Skin of body (tissue), 2 donors: ENCODE data around the gene TMX3. TPM values are rescaled to one million over a fixed set of nuclear protein-coding genes. Genes with fewer than 3 reads are reported as not detected.

Experiments
- DNase-seq: peaks from one replicate; lab custom pipeline; 2025; lab: John Stamatoyannopoulos, UW
- total RNA-seq: library from RNA; depleted of rRNA; stranded (reverse); fragments of >200 nt; gene quantifications from one replicate; pipeline ENCODE4 v1.2.3, GENCODE V29; 2014

TMX3 gene, protein sequence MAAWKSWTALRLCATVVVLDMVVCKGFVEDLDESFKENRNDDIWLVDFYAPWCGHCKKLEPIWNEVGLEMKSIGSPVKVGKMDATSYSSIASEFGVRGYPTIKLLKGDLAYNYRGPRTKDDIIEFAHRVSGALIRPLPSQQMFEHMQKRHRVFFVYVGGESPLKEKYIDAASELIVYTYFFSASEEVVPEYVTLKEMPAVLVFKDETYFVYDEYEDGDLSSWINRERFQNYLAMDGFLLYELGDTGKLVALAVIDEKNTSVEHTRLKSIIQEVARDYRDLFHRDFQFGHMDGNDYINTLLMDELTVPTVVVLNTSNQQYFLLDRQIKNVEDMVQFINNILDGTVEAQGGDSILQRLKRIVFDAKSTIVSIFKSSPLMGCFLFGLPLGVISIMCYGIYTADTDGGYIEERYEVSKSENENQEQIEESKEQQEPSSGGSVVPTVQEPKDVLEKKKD
- total RNA-seq = 46.7 TPM

GRCh38 chr18:68714712-68715496 is at the start of gene TMX3:
TSS of gene TMX3 (minus strand) at chr18:68715108. CDS start at chr18:68714981, 127 bp downstream.
- DNase-seq = peak; percentile 82

DNA sequence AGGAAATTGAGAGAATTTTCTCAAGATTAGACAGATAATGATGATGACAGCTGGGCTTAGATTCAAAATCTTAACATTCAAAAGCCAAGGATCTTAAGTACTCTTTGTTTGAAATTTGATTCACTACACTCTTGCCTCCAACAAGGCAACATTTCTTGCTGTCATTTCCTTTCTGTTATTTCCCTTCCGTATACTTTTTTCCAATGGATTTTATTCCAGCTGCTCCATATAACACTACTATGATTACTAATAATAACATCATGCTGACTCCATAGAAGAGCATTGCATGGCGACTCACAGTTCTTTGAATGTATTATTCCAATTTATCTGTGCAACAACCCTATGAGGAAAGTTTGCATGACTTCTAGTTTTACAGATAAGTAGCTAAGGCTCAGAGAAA is 49.1 kb upstream of the TMX3 start:
- no peak for DNase-seq

- no peak for DNase-seq
Measured at GRCh38 chr18:68763083-68763482, 48.2 kb upstream of the TMX3 start.

DNA sequence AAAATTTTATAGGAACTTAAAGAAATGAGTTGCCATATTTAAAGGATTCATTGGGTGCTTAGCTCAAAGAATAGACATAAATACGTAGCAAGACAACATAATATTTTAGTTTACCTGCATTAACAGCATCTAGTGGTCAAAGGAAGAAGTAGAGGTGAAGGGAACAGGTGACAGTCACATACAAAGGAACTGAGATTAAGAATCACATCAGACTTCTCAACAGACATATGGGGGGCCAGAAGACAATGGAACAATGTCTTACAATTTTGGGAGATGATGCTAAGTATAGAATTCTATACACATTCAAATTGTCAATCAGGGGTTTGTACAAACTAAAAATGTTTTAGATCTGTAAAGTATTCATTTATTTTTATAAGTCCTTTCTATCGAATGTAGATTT is 44.4 kb upstream of the TMX3 start:
- no peak for DNase-seq

DNA sequence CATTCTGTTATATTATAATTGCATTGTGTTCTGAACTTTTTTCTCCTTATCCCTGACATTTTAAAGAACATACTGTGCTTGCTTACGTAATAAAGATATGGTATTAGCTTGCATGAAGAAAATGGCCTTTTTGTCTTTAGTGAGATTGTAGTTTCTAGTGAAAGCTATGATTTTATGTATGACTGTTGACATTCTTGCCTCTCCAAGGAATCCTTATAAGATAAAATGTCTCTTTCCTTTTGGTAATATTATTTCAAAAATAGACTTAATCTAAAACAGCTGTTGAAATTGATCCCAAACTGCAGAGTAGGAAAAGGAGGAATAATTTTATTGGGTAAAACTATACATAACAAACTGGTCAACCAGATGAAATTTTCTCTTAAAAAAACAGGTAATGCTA is 42.2 kb upstream of the TMX3 start:
- DNase-seq = peak; percentile 64

GRCh38 chr18:68742206-68742605 is 27.3 kb upstream of the TMX3 start:
- peak; percentile 83 for DNase-seq

- DNase-seq = no peak
Measured at GRCh38 chr18:68740966-68741365, 26.1 kb upstream of the TMX3 start.

DNA sequence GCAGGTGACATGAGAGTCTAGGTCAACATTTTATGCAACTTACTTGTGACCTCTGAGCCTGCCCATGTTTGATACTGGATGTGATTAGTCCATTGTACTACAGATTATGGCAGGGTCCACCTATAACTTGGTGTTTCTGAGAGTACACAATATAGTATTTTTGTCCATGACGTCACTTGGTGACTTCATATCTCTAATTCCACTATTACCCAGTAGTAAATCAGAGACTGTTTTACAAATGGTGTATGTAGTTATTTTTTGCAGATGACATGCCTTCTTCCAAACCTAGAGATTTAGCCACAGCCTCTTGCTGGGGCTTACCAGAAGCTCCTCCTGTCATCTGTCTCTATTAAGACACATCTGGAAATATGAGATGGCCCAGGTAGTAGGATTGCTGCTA is 24.6 kb upstream of the TMX3 start:
- no peak for DNase-seq

- no peak for DNase-seq
Measured at GRCh38 chr18:68738564-68738963, 23.7 kb upstream of the TMX3 start.

GRCh38 chr18:68735483-68736343 is 20.8 kb upstream of the TMX3 start:
- peak; percentile 52 for DNase-seq

DNA sequence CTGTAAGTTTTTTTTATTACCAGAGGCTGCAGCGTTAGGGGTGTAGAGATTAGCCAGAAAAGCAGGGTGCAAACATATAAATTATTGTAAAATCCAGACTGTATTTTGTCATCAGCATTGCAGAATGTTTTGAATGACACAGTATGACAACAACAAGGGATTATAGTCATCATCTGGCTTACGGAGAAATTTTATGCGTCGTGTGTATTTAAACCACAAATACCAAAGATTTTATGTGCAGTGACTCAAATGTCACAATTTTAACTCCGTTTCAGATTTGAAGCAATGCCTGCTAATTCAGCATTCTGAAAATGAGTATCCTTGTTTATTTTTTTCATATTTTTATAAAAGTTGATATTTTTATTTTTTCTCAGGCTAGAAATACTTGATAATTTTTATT is 19.4 kb upstream of the TMX3 start:
- DNase-seq = peak; percentile 15

DNA sequence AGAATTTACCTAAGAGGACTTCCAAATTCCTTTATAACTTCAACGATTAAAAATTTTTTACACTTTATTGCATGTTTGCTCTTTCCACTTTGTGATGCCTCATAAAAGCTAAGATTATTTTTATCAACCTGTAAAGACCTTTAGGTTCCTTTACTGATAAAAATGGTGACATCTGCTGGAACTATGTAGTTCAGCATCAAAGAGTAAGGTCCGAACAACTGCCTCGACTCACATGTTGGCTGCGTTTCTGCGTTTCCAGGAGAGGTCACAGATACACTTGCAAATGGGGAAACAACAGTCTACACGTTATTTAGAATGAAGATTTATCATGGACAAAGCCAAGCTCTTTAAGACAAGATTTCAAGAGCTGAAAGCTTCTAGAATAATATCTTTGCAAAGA is 18.8 kb upstream of the TMX3 start:
- no peak for DNase-seq

- DNase-seq = no peak
Measured at GRCh38 chr18:68728081-68728700, 13.3 kb upstream of the TMX3 start.

DNA sequence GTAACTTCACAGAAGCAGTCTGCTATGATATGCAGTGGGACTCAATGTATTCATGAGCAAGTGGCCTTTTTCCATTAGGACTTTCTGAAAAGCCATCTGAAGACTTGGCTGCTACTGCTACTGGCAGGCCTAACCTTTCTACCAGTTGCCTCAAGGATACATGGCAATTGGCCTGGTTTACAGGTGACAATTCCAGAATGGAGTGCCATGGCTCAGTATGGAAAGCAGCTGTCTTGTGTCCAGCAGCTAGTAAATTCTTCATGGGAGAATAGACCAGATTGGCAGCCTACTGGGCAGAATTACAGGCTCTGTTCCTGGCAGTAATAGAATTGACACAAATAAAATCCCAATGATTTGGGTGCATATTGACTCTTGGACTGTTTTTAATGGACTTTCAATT is 12.6 kb upstream of the TMX3 start:
- no peak for DNase-seq

- no peak for DNase-seq
Measured at GRCh38 chr18:68725346-68725745, 10.4 kb upstream of the TMX3 start.

GRCh38 chr18:68724021-68724420 is 9.1 kb upstream of the TMX3 start:
- DNase-seq = no peak

GRCh38 chr18:68723539-68723938 is 8.6 kb upstream of the TMX3 start:
- no peak for DNase-seq

DNA sequence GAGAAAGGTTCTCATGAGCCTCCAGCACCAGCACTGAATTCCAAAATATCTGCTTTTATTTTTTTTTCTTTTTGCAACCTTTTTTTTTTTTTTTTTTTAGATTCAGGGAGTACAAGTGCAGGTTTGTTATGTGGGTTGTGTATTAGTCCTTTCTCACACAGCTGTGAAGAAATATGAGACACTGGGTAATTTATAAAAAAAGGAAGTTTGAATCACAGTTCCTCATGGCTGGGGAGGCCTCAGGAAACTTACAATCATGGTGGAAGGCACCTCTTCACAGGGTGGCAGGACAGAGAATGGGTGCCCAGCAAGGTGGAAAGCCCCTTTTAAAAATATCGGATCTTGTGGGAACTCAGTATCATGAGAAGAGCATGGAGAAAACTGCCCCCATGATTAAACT is 7.9 kb upstream of the TMX3 start:
- no peak for DNase-seq

- DNase-seq = no peak
Measured at GRCh38 chr18:68721681-68722583, 7.0 kb upstream of the TMX3 start.

DNA sequence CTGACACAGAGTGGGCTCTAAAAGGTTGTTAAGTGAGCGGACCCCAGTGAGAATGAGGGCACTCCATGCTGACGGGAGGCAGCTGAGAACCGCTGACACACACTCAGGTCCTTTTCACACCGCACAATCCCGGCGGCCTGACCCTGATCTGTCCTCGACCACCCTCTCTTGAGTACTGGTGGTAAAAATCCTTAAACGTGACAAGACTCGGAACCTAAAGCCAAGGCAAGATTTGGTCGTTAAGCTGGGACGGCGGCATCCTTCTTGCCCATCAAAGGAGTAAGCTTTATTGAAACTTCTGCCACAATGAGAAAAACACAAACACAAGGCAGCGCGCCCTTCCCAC is 569 bp downstream of the TMX3 start:
- DNase-seq = no peak
